Parathyroid adenoma (tissue), 2 donors: Measurements from ENCODE around the gene CORO2A.

Source experiments
- H2AFZ ChIP-seq: fragments of 300-600 bp; sonication (generic); one replicate; pipeline ENCODE4 v1.7.0; 2017; ENCODE audit warnings: antibody characterized with exemption, mild to moderate bottlenecking
- H3K27ac ChIP-seq: fragments of 300-600 bp; sonication (generic); one replicate; pipeline ENCODE4 v1.7.0; 2017
- H3K27me3 ChIP-seq: fragments of 300-600 bp; sonication (generic); one replicate; pipeline ENCODE4 v1.7.0; 2017; ENCODE audit warnings: low read length; ENCODE audit not compliant: control insufficient read depth, insufficient read depth
- H3K36me3 ChIP-seq: fragments of 300-600 bp; sonication (generic); one replicate; pipeline ENCODE4 v1.7.0; 2017; ENCODE audit warnings: low read length; ENCODE audit not compliant: control insufficient read depth, insufficient read depth
- H3K4me1 ChIP-seq: fragments of 300-600 bp; sonication (generic); one replicate; pipeline ENCODE4 v1.7.0; 2017; ENCODE audit warnings: control low read depth
- H3K4me2 ChIP-seq: fragments of 300-600 bp; sonication (generic); one replicate; pipeline ENCODE4 v1.7.0; 2017; ENCODE audit warnings: low read length
- H3K4me3 ChIP-seq: fragments of 300-600 bp; sonication (generic); one replicate; pipeline ENCODE4 v1.7.0; 2017; ENCODE audit warnings: low read depth, low read length
- H3K79me2 ChIP-seq: fragments of 300-600 bp; sonication (generic); one replicate; pipeline ENCODE4 v1.7.0; 2017; ENCODE audit warnings: control low read depth
- H3K9ac ChIP-seq: fragments of 300-600 bp; sonication (generic); one replicate; pipeline ENCODE4 v1.7.0; 2017; ENCODE audit warnings: mild to moderate bottlenecking
- H3K9me3 ChIP-seq: fragments of 300-600 bp; sonication (generic); one replicate; pipeline ENCODE4 v1.7.0; 2017; ENCODE audit warnings: low read length; ENCODE audit not compliant: control insufficient read depth
- CTCF ChIP-seq: fragments of 300-600 bp; sonication (generic); IDR thresholded peaks from one replicate; pipeline ENCODE4 v1.7.0; 2017; ENCODE audit warnings: antibody characterized with exemption, mild to moderate bottlenecking
- donor health status: primary hyperparathyroidism.

The CORO2A gene

GRCh38 chr9:98230304-98230703, 37.9 kb upstream of the CORO2A start:
- no peak overlapping the region for H3K4me3 ChIP-seq
- H3K36me3 ChIP-seq, result no peaks in the 10 kb centered on the region
- no peak overlapping the region for H3K27ac ChIP-seq
- H3K79me2 ChIP-seq, result no peaks in the 10 kb centered on the region
- H3K4me1 ChIP-seq, result no peaks in the 10 kb centered on the region
- no peak overlapping the region for H3K4me2 ChIP-seq
- TF ChIP-seq CTCF, result no peak
- no peak overlapping the region for H3K9ac ChIP-seq
- H3K9me3 ChIP-seq, result no peaks in the 10 kb centered on the region
- no peak overlapping the region for H2AFZ ChIP-seq
- no peaks in the 10 kb centered on the region for H3K27me3 ChIP-seq

- H3K36me3 ChIP-seq, result no peaks in the 10 kb centered on the region
- no peaks in the 10 kb centered on the region for H3K4me1 ChIP-seq
- H3K9me3 ChIP-seq, result no peaks in the 10 kb centered on the region
- H3K27me3 ChIP-seq, result no peaks in the 10 kb centered on the region
- no peak overlapping the region for H3K4me2 ChIP-seq
- no peak overlapping the region for H3K27ac ChIP-seq
- H3K9ac ChIP-seq, result no peak overlapping the region
- H2AFZ ChIP-seq, result no peak overlapping the region
- TF ChIP-seq CTCF, result no peak
- no peaks in the 10 kb centered on the region for H3K79me2 ChIP-seq
- H3K4me3 ChIP-seq, result no peak overlapping the region
Measured at GRCh38 chr9:98229620-98230019, 37.2 kb upstream of the CORO2A start.

- Histone ChIP-seq H2AFZ (no peak overlapping the region), H3K36me3 (no peaks in the 10 kb centered on the region), H3K4me1 (no peaks in the 10 kb centered on the region)
Measured at GRCh38 chr9:98229090-98229395, 36.6 kb upstream of the CORO2A start.

GRCh38 chr9:98228392-98229089, 36.1 kb upstream of the CORO2A start:
- no peak overlapping the region for H3K27ac ChIP-seq
- no peak overlapping the region for H3K4me2 ChIP-seq
- H3K36me3 ChIP-seq, result no peaks in the 10 kb centered on the region
- TF ChIP-seq CTCF, result no peak
- H3K4me1 ChIP-seq, result no peaks in the 10 kb centered on the region
- no peak overlapping the region for H3K9ac ChIP-seq
- no peak overlapping the region for H3K4me3 ChIP-seq
- H3K27me3 ChIP-seq, result no peaks in the 10 kb centered on the region
- no peak overlapping the region for H2AFZ ChIP-seq
- H3K79me2 ChIP-seq, result no peaks in the 10 kb centered on the region
- no peaks in the 10 kb centered on the region for H3K9me3 ChIP-seq

More at GRCh38 chr9:98229090-98229395, 36.6 kb upstream of the CORO2A start:
- no peak for TF ChIP-seq CTCF
- H3K27ac ChIP-seq, result no peak overlapping the region
- no peaks in the 10 kb centered on the region for H3K9me3 ChIP-seq
- H3K9ac ChIP-seq, result no peak overlapping the region
- no peak overlapping the region for H3K4me3 ChIP-seq
- no peaks in the 10 kb centered on the region for H3K79me2 ChIP-seq
- no peak overlapping the region for H3K4me2 ChIP-seq
- no peaks in the 10 kb centered on the region for H3K27me3 ChIP-seq

GRCh38 chr9:98227883-98228282, 35.4 kb upstream of the CORO2A start:
- Histone ChIP-seq H3K4me1 (no peaks in the 10 kb centered on the region), H3K4me3 (no peak overlapping the region), H3K79me2 (no peaks in the 10 kb centered on the region), H3K36me3 (no peaks in the 10 kb centered on the region), H3K27ac (no peak overlapping the region), H3K4me2 (no peak overlapping the region), H3K27me3 (no peaks in the 10 kb centered on the region), H2AFZ (no peak overlapping the region), H3K9ac (no peak overlapping the region), H3K9me3 (no peaks in the 10 kb centered on the region)
- no peak for TF ChIP-seq CTCF
